MG63 (cell line): ENCODE data around the gene SDHA. TPM values are rescaled to one million over a fixed set of nuclear protein-coding genes. Genes with fewer than 3 reads are reported as not detected.
"Not testable (repeated sequence)": the region's sequence is repeated elsewhere in the genome, so short reads cannot be mapped to it uniquely, and the experiment has no call there.

Experiments used
- DNase-seq: peaks from one replicate; pipeline ENCODE4 v3.0.0-alpha.2; 2020
- H3K27me3 ChIP-seq: fragments of 250-450 bp; sonication (Bioruptor Pico); 2 replicates; pipeline ENCODE4 v1.5.1; 2020; ENCODE audit warnings: mild to moderate bottlenecking, moderate library complexity
- H3K36me3 ChIP-seq: fragments of 250-450 bp; sonication (Bioruptor Pico); 2 replicates; pipeline ENCODE4 v1.5.1; 2020; ENCODE audit warnings: mild to moderate bottlenecking, moderate library complexity
- H3K4me3 ChIP-seq: fragments of 250-450 bp; sonication (Bioruptor Pico); 2 replicates; pipeline ENCODE4 v1.5.1; 2020; ENCODE audit warnings: mild to moderate bottlenecking, moderate library complexity
- H3K9me3 ChIP-seq: fragments of 250-450 bp; sonication (Bioruptor Pico); 2 replicates; pipeline ENCODE4 v1.5.1; 2020; ENCODE audit warnings: mild to moderate bottlenecking, moderate library complexity
- total RNA-seq: library from RNA; depleted of rRNA; stranded (reverse); fragments of >200 nt; shearing (Covaris generic); gene quantifications from 2 replicates; pipeline ENCODE4 v1.2.3, GENCODE V29; 2014; ENCODE audit warnings: low replicate concordance; rRNA removed

SDHA gene
- total RNA-seq, result 101 and 128 TPM in 2 replicates

DNA sequence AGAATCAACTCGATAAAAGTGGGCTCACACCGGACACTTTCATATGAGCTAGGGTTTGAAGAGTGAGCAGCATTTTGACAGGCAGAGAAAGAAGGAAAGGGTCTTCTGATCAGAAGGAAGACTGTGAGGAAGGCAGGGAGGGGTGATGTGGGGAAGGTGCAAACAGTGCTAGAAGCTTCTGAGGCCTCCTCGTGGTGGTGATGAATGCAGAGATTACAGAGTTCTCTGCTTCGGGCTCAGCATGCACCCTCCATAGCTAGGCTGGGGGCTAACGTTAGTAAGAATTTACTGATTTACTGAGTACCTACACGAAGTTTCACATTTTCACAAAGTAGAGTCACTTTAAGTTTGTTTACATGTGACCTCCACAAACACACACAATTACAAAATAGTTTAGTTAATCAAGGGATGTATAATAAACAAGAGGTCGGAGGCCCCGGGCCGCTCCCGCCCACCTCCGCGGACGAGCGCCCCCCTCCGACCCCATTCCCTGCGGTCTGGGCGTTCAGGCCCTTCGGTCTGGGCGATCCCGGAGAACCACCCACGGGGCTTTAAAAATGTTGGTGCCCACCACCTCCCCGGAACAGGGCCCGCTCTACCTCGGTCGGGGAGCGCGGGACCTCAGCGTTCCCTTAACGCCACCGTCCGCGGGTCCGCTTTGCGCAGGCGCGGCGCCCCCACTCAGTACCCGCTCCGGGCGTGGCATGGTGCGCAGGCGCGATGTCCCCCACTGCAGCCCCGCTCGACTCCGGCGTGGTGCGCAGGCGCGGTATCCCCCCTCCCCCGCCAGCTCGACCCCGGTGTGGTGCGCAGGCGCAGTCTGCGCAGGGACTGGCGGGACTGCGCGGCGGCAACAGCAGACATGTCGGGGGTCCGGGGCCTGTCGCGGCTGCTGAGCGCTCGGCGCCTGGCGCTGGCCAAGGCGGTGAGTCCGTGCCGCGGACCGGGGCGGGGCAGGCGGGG, at the start of gene SDHA, which contains the start of gene CCDC127:
TSS of gene SDHA (plus strand) at position 827 of the 963 bp plus-strand sequence. CDS start at position 863, 36 bp downstream.
TSS of gene CCDC127 (minus strand) at position 660 of the 963 bp plus-strand sequence. CDS start 1,304 bp downstream, outside the sequence.
- Histone ChIP-seq H3K4me3 (peak within 1 kb of the TSS; percentile 96), H3K36me3 (peaks cover 11% of the 10 kb centered on the region)
- peak; percentile 94 for DNase-seq
- not testable (repeated sequence) for H3K9me3 ChIP-seq, H3K27me3 ChIP-seq

DNA sequence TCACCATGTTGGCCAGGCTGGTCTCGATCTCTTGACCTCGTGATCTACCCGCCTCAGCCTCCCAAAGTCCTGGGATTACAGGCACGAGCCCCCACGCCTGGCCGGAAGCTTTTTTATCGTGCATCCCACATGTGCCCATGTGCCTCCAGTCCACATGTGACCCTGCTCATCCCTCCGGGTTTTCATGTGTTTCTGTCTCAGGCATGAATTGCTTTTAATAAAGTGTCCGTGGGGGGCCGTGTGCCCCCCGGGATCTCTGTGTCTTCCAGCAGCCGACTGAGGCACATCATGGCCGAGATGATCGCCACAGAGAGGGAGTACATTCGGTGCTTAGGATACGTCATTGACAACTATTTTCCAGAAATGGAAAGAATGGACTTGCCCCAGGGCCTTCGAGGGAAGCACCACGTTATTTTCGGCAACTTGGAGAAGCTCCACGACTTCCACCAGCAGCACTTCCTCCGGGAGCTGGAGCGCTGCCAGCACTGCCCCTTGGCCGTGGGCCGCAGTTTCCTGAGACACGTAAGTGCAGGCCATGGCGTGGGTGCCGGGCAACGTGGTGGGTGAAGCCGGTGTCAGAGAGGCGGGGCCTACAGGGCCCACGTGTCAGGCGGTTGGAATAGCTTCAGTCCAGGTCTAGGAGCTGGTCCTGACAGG, 48.9 kb upstream of the SDHA start:
- no peaks in the 10 kb centered on the region for H3K36me3 ChIP-seq
- no peaks in the 10 kb centered on the region for H3K27me3 ChIP-seq
- no peaks in the 10 kb centered on the region for H3K9me3 ChIP-seq
- no peak for DNase-seq
- no peak overlapping the region for H3K4me3 ChIP-seq

DNA sequence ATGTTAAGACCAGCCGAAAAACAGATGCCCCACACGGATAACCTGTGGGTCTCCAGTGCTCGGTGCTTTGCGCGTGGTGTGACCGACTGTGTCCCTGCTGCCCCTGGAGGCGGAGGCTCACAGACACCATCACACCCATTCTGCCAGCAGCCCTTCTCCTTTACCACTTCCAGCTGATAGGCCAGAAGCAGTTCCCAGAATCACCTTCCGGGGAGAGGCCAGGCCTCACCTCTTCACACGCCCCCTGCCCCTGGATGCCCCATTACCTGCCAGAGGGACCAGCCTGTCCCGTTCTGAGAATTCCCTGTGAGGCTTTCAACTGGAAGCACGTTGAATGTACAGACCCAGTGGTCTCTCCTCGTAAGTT, 48.4 kb upstream of the SDHA start:
- DNase-seq, result no peak
- no peaks in the 10 kb centered on the region for H3K27me3 ChIP-seq

DNA sequence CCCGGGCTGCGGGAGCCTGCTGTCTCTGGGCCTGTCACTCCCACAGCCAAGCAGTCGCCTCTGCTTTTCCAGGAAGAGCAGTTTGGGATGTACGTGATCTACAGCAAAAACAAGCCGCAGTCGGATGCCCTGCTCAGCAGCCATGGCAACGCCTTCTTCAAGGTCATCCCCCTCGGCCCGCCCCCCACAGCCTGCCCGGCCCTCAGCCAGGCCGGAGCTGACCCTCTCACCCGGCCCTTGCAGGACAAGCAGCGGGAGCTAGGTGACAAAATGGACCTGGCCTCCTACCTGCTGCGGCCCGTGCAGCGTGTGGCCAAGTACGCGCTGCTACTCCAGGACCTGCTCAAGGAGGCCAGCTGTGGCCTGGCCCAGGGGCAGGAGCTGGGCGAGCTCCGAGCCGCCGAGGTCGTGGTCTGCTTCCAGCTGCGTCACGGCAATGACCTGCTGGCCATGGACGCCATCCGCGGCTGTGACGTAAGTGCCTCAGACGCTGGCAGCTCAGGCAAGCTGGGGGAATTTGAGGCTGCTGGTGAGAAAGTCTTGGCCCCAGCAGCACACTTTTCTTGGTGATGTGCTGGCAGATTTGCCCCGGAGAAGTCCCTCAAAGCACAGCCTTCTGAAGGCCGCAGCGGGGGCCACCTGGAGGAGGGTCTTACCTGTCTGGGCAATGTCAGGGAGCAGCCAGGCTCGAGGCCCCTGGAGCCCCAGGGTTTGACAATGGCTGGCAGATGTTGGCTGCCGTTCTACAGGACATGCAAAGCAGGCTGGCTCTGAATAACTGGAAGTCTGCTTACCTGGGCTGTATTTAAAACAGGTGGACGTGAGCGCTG, 46.9 kb upstream of the SDHA start:
- no peaks in the 10 kb centered on the region for H3K9me3 ChIP-seq
- no peak for DNase-seq
- H3K4me3 ChIP-seq, result no peak overlapping the region
- no peaks in the 10 kb centered on the region for H3K36me3 ChIP-seq
- no peaks in the 10 kb centered on the region for H3K27me3 ChIP-seq

More for the DNA sequence above, 48.4 kb upstream of the SDHA start:
- no peaks in the 10 kb centered on the region for H3K36me3 ChIP-seq
- no peak overlapping the region for H3K4me3 ChIP-seq
- H3K9me3 ChIP-seq, result no peaks in the 10 kb centered on the region

DNA sequence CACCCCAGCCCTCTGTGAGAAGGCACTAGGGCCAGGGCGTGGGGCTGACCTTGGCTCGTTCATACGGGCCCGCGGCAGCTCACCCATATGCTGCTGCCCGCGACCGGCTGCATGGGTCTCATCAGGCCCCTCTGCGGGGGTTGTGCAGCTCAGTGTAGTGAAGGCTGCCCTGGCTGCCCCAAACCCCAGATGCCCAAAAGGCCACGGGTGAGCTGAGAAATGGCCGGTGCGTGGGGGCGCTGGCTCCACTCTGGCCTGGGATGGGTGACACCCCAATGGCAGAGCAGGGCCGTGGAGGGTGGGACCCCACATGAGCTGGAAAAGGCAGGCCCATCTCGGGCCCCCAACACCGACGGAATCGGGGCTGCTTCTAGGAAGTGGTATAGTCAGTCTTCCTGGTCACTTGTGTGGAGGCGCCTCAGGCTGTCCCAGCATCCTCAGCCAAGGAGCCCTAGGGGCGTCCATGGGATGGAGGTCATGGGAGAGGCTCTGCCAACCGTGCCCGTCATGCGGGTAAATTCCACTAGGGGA, 46.3 kb upstream of the SDHA start:
- no peaks in the 10 kb centered on the region for H3K27me3 ChIP-seq
- no peak overlapping the region for H3K4me3 ChIP-seq
- no peaks in the 10 kb centered on the region for H3K9me3 ChIP-seq
- no peaks in the 10 kb centered on the region for H3K36me3 ChIP-seq
- DNase-seq, result no peak

DNA sequence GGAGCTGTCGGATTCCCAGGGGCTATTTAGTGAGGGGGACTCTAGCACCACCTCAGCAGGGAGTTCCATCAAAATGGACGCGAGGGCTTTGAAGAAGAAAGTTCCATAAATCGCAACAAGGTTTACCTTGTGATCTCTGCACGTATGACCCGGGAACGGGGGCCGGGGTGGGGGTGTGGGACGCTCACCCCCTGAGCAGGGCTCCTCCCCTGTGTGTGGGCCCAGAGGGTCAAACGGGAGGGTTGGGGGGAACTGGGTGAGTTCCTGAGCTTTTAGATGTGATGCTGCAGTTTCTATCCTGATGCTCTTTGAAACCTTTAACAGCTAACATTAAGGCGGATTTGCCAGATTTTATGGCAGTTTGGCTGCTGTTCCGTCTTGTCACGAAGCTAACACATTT, 45.7 kb upstream of the SDHA start:
- Histone ChIP-seq H3K4me3 (no peak overlapping the region), H3K9me3 (no peaks in the 10 kb centered on the region), H3K27me3 (no peaks in the 10 kb centered on the region), H3K36me3 (no peaks in the 10 kb centered on the region)
- DNase-seq, result no peak

DNA sequence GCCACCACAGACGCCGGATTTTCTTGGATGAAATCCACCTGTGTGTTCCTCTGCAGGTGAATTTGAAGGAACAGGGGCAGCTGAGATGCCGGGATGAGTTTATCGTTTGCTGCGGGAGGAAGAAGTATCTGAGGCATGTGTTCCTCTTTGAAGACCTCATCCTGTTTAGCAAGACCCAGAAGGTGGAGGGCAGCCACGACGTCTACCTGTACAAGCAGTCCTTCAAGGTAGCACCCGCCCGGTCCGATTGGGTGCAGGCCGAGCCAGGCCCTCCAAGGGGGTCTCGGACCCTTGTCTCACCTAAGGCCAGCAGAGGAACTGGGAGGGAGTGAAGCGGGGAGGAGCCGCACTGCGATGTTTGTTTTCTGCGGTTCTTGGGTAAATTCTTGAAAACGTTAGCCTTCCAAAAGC, 45.3 kb upstream of the SDHA start:
- Histone ChIP-seq H3K9me3 (no peaks in the 10 kb centered on the region), H3K4me3 (no peak overlapping the region), H3K27me3 (no peaks in the 10 kb centered on the region), H3K36me3 (no peaks in the 10 kb centered on the region)
- DNase-seq, result no peak

DNA sequence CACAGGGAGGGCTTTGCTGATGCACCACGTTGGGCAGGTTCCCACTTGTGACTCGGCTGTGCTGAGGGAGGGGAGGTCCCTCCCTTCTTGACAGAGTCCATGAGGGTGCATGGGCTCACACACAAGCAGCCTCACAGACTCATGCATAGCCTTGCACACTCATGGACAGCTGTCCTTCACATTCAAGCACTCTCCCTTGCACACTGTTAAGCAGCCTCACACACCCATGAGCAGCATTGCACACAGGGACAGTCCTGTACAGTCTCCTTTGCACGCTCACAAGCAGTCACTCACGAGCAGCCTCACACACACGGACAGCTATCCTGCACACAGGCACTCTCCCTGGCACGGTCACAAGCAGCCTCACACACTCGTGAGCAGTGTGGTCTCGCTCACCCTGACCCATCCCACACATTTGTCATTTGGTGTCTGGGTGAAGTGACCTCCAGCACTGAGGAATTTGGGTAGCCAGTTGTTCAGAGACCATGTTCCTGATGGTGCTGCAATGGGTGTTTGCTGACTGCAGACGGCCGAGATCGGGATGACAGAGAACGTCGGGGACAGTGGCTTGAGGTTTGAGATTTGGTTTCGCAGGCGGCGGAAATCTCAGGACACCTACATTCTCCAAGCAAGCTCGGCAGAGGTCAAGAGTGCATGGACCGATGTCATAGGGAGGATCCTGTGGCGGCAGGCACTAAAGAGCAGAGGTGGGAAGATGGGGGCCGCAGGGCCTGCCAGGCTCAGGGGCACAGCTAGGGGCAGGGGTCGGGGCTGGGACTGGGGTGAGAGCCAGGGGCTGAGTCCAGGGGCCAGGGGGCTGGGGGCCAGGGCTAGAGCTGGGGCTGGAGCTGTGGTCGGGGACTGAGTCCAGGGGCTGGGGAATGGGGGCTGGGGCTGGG, 44.5 kb upstream of the SDHA start:
- Histone ChIP-seq H3K9me3 (no peaks in the 10 kb centered on the region), H3K27me3 (0 out of 2 replicates have a peak, but pooled peaks cover 3% of the 10 kb centered on the region), H3K4me3 (no peak overlapping the region), H3K36me3 (no peaks in the 10 kb centered on the region)
- DNase-seq, result no peak

DNA sequence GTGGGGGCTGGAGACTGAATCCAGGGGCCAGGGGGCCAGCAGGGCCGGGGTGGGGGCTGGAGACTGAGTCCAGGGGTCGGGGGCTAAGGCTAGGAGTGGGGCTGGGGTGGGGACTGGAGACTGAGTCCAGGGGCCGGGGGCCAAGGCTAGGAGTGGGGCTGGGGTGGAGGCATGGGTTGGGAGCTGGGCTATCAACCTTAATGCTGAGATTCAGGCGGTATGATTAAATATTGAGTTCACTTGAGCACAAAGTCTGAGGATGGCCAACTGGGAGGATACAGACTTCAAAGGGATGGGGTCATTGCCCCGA, 43.9 kb upstream of the SDHA start:
- Histone ChIP-seq H3K27me3 (0 out of 2 replicates have a peak, but pooled peaks cover 3% of the 10 kb centered on the region), H3K36me3 (no peaks in the 10 kb centered on the region), H3K9me3 (no peaks in the 10 kb centered on the region), H3K4me3 (no peak overlapping the region)
- no peak for DNase-seq

DNA sequence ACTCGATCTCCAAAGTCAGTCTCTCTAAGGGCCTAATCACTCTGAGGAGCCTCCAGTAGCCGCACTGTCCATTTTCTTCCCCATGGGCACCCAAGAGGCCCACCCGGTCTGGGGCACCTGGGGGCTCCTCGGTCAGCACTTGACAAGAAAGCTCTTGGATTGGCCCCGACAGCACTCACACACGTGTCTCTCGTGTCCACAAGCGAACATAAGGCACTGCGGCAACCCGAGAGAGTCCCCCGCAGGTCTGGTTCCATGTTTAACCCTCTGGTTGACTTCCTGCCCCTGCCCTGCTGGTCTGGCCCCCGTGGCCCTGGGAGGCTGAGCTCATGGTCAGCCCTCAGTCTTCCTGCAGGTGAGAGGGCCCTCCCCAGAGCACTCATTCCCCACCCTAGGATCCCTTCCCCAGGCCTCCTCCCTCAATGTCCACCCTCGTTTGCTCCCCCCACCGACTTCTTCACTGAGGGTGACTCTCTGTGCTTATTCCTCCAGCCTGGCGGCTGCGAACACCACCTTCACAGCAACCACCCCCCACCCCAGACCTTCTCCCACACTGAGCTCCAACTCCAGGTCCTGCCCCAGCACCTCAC, 43.1 kb upstream of the SDHA start:
- DNase-seq, result no peak
- Histone ChIP-seq H3K4me3 (no peak overlapping the region), H3K27me3 (0 out of 2 replicates have a peak, but pooled peaks cover 3% of the 10 kb centered on the region)

DNA sequence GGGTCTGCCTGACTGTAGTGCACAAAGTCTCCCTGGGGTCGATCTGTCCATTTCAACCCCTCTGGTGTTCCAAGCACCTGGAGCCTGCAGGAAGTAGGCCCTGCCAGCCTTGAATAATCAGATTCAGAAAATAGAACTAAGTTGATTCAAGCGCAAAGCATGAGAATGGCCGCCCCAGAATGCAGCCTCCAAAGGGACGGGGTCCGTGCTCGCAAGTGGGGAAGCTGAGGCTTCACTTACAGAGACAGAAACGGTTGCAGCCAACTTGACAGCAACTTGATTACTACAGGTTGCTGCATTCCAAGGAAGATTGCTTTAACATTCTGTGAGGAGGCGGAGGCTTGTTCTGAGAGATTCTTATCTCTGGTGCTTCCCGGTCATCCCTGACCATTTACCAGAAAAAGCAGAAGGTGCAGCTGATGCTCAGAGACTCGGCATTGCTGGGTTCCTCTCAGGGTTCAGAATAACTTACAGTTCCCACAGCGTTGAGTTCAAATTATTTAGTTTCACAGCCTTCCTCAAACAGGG, 41.8 kb upstream of the SDHA start:
- no peaks in the 10 kb centered on the region for H3K9me3 ChIP-seq
- DNase-seq, result no peak
- H3K36me3 ChIP-seq, result no peaks in the 10 kb centered on the region
- H3K27me3 ChIP-seq, result 0 out of 2 replicates have a peak, but pooled peaks cover 3% of the 10 kb centered on the region
- no peak overlapping the region for H3K4me3 ChIP-seq

More for the DNA sequence above, 43.1 kb upstream of the SDHA start:
- Histone ChIP-seq H3K9me3 (no peaks in the 10 kb centered on the region), H3K36me3 (no peaks in the 10 kb centered on the region)

DNA sequence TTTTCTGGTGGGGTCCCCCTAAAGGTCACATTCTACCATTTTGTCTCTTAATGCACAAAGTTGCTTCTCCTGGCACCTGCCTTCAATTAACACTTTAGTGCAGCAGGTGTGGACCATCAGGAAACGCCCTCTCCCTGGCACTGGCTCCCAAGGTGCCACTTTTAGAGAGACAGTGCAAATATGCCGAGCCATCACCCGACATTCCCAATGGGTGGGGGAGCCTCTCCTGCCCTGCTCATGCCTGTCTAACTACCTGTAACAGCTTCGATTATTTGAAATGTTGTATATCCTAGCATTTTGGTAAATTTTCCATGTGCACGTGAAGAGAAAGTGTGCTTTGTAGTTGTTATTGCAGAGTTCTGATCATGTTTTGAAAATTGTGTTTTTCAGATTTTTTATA, 40.0 kb upstream of the SDHA start:
- H3K27me3 ChIP-seq, result 0 out of 2 replicates have a peak, but pooled peaks cover 3% of the 10 kb centered on the region
- H3K9me3 ChIP-seq, result no peaks in the 10 kb centered on the region
- no peak overlapping the region for H3K4me3 ChIP-seq
- DNase-seq, result no peak
- H3K36me3 ChIP-seq, result no peaks in the 10 kb centered on the region

DNA sequence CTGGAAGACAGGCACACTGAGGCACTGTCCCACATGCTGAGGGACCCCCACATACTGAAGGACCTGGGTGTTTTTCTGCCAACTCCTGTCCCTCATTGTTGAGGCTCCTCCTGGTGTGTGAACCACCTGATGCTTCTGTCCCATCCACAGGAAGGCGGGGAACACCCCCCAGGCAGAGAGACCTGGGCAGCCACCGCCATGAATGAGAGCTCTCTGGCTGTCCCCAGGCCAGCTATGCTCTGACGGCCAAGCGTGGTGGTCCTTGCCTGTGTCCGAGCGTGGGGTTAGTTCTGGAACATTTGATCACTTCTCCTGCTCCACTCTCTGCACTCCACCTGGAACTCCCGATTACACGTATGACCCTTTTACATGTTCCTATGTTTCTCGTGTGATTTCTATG, 38.7 kb upstream of the SDHA start:
- Histone ChIP-seq H3K4me3 (no peak overlapping the region), H3K9me3 (no peaks in the 10 kb centered on the region), H3K36me3 (no peaks in the 10 kb centered on the region), H3K27me3 (0 out of 2 replicates have a peak, but pooled peaks cover 3% of the 10 kb centered on the region)
- DNase-seq, result no peak

DNA sequence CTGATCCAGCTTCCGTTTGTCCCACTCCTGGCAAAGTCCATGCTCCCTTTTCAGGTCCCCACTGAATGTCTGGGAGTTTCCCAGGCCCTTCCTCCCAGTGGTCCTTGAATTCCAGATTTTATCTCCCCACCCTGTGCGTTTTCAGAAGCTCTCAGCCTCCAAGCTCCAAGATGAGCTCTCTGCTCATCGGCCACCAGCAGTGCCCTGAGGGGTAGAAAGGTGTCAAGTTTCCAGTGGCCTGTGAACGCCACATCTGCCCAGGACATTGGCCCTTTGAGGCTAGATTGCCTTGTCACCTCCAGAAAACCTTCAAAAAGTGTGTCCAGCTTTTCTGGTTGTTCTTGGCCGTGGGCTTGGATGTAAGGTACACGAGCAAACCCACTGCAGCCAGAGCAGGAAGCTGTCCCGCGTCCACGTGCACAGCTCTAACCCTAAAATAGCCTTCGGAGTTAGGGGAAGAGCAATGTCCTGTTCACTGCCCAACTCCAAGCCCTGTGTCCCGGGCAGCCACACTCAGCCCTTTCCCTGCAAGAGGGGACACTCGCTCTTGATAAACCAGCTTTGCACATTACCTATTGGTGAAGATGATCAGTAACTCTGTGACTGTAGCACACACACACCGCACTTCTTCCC, 37.7 kb upstream of the SDHA start:
- 0 out of 2 replicates have a peak, but pooled peaks cover 3% of the 10 kb centered on the region for H3K27me3 ChIP-seq
- no peaks in the 10 kb centered on the region for H3K9me3 ChIP-seq
- H3K4me3 ChIP-seq, result no peak overlapping the region
- DNase-seq, result no peak
- H3K36me3 ChIP-seq, result no peaks in the 10 kb centered on the region

DNA sequence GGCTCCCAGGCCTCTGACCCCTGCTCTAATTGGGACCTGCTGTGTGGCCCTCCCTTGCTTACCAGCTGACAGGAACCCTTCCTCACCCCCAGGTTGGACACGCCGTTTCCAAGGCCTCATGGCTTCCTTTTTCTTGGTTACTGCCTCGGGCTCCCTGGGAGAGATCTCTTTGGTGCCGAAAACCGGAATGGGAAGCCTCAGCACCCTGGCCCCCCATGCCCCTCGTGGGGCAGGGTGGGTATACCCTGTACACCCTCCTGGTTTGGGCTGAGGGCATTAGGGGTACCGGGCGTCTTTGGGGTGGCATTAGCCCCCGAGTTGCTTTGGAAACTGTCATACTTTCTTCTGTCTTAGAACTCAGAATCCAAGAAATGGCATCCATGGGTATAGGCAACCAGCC, 37.0 kb upstream of the SDHA start:
- Histone ChIP-seq H3K36me3 (no peaks in the 10 kb centered on the region), H3K9me3 (no peaks in the 10 kb centered on the region), H3K4me3 (no peak overlapping the region), H3K27me3 (0 out of 2 replicates have a peak, but pooled peaks cover 3% of the 10 kb centered on the region)
- DNase-seq, result no peak
